ENCODE data around the gene ENPP3.
"Not testable (repeated sequence)": the region's sequence is repeated elsewhere in the genome, so short reads cannot be mapped to it uniquely, and the experiment has no call there.

Gene ENPP3

DNA sequence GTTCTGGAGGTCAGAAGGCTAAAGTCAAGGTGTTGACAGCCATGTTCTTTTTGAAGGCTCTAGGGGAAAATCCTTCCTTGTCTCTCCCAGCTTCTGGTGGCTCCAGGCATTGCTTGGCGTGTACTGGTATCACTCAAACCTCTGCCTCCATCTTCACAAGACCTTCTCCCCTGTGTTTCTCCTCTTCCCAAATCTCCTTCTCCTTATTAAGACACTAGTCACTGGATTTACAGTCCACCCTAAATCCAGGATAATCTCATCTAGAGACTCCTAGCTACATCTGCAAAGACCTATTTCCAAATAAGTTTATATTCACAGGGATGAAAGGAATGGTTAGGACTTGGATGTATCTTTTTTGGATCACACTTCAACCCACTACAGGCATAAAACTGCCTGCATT lies 99.7 kb downstream of the ENPP3 start:
- DNase-seq (ENCODE audit: low read depth) = no peak

- DNase-seq (ENCODE audit: low read depth) = no peak
Measured at GRCh38 chr6:131739136-131739535, 102.0 kb downstream of the ENPP3 start.

DNA sequence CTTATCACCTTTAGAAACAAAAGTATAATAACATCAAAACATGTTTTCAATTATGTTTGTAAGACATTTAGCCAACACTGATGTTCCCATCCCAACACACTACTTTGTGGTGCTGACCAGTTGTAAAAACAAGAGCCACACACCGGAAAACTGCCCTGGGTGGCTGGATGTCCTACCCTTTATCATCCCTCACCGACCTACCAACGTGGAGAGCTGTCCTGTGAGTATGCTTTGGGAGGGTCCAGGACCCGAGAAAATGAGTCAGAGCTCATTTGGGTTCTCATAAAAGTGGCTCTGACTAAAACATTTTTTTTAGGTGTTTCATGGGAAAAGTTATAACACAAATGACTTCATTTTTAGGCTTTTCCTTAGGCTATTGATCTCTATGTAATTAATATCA lies 103.1 kb downstream of the ENPP3 start:
- DNase-seq (ENCODE audit: low read depth) = no peak

GRCh38 chr6:131741688-131742393 lies 104.7 kb downstream of the ENPP3 start:
- DNase-seq (ENCODE audit: low read depth) = no peak

DNA sequence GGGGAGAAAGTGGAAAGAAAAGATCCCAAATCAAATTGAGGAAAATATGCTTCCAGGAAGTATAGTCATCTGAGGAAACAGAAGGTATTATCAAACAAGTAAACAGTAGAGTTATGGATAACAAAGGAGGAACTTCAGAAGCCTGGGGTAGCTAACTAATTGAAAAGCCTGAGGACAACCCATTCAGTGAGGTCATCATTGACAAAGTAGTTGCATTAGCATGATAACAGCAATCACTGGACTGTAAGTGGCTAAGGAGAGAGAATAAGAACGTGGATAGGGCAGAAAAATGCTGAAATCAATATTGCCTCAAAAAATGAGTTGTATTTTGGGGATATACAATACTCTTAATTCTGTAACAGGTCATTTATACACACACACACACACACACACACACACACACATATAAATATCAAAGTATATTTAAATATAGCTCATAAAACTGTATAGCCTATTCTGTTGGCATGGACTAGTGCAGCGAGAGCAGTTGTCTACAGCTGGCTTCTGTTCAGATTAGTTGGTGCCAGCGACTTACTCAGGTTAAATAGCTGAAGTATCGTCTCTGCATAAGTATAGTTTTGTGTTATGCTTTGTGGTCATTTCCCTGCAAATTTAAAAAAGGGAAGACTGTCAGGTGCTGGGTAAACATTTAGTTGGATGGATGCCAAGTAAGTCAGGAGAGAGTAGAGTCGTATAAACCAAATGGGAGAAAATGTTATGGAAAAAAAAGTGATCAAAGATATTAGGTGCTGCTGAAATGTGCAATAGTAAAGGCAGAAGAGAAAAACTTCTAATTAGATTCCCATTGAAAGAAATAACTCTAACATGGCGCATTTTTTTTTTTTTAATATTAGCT lies 107.6 kb downstream of the ENPP3 start:
- DNase-seq (ENCODE audit: low read depth) = no peak

- DNase-seq (ENCODE audit: low read depth) = no peak
Measured at GRCh38 chr6:131745476-131745875, 108.4 kb downstream of the ENPP3 start.

GRCh38 chr6:131747821-131748353 lies 110.8 kb downstream of the ENPP3 start:
- no peak for DNase-seq (ENCODE audit: low read depth)

GRCh38 chr6:131749023-131749422 lies 111.9 kb downstream of the ENPP3 start:
- DNase-seq (ENCODE audit: low read depth) = no peak

DNA sequence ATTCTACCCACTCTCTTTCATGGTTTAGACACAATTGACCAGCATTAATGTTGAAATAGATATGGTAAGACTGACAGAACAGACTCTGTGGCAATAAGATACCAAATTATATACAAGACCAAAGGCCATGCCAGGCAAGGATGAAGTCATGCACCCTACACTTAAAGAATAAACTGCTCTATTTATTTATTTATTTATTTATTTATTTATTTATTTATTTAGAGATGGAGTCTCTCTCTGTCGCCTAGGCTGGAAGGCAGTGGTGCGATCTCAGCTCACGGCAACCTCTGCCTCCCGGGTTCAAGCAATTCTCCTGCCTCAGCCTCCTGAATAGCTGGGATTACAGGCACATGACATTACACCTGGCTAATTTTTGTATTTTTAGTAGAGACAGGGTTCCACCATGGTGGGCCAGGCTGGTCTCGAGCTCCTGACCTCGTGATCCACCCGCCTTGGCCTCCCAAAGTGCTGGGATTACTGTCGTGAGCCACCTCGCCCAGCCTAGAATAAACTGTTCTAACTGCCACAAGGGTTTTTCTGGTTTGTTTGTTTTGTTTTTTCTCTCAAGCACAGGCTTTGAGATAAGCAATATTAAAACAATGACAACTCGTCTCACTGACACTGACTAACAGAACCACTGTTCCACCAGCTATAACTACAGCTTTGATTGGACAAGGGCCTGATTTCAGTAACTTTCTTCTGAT lies 114.1 kb downstream of the ENPP3 start:
- DNase-seq (ENCODE audit: low read depth) = not testable (repeated sequence)

GRCh38 chr6:131754088-131754487 lies 117.0 kb downstream of the ENPP3 start:
- no peak for DNase-seq (ENCODE audit: low read depth)

DNA sequence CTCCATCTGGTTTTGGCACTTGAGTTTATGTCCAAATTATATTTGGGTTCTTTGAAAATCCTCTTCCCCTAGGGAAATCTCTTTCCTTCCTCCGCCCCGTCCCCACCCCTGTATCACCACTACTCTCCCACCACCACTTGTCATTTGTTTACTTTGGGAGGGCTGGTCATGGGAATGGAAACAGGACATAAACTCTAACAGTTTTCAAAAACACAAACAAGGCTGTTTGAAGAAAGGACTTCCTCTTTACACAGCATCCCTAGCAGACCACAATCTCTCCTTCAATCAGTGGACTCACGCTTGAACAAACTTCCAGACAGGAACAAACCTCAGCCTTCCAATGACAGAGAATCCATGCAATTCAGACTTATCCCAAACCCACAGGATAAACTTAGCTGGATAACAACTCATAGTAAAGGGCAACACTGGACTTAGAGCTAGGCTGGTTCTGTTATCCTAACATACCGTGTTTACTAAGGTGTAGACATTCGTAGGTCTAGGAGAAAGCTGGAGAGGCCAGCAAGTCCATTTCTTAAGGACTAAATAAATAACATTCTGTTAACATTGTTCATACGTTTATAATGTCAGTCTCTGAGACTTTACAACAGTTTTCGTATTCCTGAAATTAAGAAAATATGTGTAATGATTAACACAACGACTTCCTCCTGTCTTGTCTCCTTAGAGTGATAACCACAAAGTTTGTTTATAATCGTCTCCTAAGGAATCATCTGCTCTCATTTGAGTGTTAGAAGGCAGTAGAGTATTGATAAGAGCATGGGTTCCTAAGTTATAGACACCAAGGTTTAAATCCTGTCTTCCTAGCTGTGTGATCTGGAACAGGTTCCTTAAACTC lies 117.8 kb downstream of the ENPP3 start:
- no peak for DNase-seq (ENCODE audit: low read depth)

DNA sequence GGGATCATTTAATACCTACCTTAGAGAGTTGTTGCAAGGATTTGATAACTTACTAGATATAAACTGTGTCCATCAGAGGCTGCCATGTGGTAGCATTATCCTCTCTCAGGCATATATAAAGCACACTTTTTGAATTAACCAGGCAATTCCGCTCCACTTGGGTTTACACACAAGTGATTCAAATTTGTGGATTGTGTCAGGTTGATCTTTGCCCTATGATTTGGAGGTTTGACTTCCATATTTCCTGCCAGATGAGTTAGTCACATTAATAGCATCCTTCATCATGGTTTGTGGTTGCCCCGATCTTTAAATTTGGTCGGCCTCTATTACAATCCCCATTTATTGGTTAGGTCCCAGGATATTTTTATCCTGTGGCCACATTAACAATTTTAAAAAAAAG lies 118.5 kb downstream of the ENPP3 start:
- DNase-seq (ENCODE audit: low read depth) = no peak

GRCh38 chr6:131756039-131756438 lies 118.9 kb downstream of the ENPP3 start:
- no peak for DNase-seq (ENCODE audit: low read depth)

DNA sequence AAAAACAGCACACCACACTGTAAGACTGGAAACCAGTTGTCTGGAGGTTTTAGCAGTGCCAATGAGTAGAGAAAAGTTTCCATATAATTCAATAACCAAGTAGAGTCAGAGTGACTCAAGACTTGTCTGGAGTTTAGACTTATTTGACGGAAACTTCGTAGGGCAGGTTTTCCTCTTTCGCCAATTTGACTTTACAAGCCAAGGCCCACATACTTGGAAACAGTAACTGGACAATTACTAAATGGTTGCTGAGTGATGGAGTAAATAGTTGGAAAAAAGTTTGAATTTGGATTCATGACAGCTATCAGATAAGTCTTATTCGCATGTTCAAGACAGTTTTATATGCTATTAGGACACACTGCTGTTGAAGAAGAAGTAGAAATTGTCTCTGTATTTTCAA lies 121.8 kb downstream of the ENPP3 start:
- DNase-seq (ENCODE audit: low read depth) = no peak

- no peak for DNase-seq (ENCODE audit: low read depth)
Measured at GRCh38 chr6:131761060-131761761, 124.1 kb downstream of the ENPP3 start.

GRCh38 chr6:131761762-131762067 lies 124.6 kb downstream of the ENPP3 start:
- no peak for DNase-seq (ENCODE audit: low read depth)

DNA sequence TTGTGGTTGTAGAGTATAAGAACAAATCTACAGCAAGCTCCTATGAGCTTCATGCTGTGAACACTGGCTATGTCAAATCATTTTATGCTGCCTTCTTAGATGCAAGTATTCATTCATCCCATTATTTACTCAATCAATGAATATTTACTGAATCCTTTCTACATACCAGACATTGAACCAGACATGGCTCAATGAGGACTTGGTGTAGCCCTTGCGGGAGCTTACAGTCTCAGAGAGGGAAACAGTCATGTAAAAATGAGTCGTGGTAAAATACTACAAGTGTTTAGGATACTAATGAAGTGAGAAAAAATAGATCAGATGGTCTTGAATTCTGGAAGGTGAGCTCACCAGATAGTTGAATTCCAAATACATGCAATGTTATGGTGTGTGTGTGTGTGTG lies 125.9 kb downstream of the ENPP3 start:
- no peak for DNase-seq (ENCODE audit: low read depth)

GRCh38 chr6:131763749-131764148 lies 126.6 kb downstream of the ENPP3 start:
- DNase-seq (ENCODE audit: low read depth) = no peak

GRCh38 chr6:131764350-131764749 lies 127.2 kb downstream of the ENPP3 start:
- no peak for DNase-seq (ENCODE audit: low read depth)

DNA sequence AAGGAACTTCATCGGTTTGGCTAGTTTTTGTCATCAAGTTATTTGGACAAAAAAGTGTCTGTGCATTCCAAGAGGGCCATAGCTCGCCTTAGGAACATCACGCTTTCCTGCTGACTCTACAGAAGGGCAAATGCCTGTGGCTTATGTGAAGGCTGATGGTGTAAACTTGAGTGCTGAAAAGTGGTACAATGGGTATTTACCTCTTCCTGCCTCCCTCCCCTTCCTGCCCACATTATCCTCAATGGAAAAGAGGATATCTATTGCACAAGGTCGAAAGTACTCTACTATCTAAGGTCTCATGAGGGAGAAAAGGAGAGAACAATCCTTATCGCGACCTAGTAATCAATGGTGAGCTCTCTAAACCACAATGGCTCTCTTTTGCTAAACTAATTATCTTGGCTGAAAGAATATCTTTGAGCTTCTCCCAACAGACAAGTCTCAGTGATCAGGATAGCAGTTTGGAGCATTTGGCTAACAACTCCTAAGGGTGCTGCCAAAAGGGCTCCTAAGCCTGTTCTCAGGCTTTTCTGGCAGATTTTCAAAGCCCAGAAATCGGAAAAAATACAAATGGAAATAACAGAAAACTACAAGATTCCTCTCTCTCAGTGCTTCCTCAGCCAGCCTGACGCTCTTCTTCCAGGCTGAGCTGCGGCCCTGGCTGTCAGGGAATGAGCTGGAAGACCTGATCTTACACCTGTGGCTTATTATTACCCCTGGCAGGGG lies 128.1 kb downstream of the ENPP3 start:
- no peak for DNase-seq (ENCODE audit: low read depth)

DNA sequence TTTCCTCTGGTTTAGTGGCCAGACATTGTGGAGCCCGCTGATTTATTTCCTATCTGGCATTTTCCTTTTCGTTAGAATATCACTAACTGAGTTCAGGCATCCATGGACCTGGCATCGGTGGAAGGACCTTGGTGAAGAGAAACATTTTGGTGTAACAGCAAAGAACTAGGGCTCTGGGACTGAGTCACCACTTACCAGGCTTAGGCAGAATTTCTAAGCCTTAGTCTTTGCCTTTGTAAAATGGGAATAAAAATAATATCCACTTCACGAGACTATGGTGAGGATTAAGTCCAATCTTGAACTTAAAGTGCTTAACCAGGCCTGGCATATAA lies 128.7 kb downstream of the ENPP3 start:
- no peak for DNase-seq (ENCODE audit: low read depth)

Data from stimulated activated CD8-positive, alpha-beta memory T cell treated with anti-CD3 and anti-CD28 coated beads, Interleukin-12 subunit alpha, Interleukin-12 subunit beta, amount 100 ng/mL, for 4 hours (primary cell).